Measurements from ENCODE around the gene KRTAP9-4.

The KRTAP9-4 gene

GRCh38 chr17:41294016-41294415, 44.5 kb downstream of the KRTAP9-4 start:
- no peaks in the 10 kb centered on the region for H3K9me3 Mint-ChIP-seq
- H3K27me3 Mint-ChIP-seq, result no peaks in the 10 kb centered on the region
- DNase-seq (no peak), ATAC-seq (no peak)
- no peak overlapping the region for H3K4me3 Mint-ChIP-seq
- no peaks in the 10 kb centered on the region for H3K4me1 Mint-ChIP-seq
- H3K27ac Mint-ChIP-seq, result no peak overlapping the region

- DNase-seq (no peak), ATAC-seq (no peak)
- H3K4me3 Mint-ChIP-seq, result no peak overlapping the region
- H3K9me3 Mint-ChIP-seq, result no peaks in the 10 kb centered on the region
- peaks cover 9% of the 10 kb centered on the region for H3K4me1 Mint-ChIP-seq
- no peaks in the 10 kb centered on the region for H3K27me3 Mint-ChIP-seq
- H3K27ac Mint-ChIP-seq, result no peak overlapping the region
These were observed 47.4 kb downstream of the KRTAP9-4 start for GRCh38 chr17:41296846-41297245.

- H3K9me3 Mint-ChIP-seq, result no peaks in the 10 kb centered on the region
- no peak for DNase-seq
- H3K27ac Mint-ChIP-seq, result no peak overlapping the region
- peaks cover 15% of the 10 kb centered on the region for H3K4me1 Mint-ChIP-seq
- H3K27me3 Mint-ChIP-seq, result no peaks in the 10 kb centered on the region
- H3K4me3 Mint-ChIP-seq, result no peak overlapping the region
- ATAC-seq, result no peak
These were observed 49.1 kb downstream of the KRTAP9-4 start for GRCh38 chr17:41298458-41299135.
